HepG2 (cell line): ENCODE measurements around the gene OR2F2. TPM values are rescaled to one million over a fixed set of nuclear protein-coding genes. Genes with fewer than 3 reads are reported as not detected.

Experiments
- AHR ChIP-seq: IDR thresholded peaks from 2 replicates; pipeline ENCODE4 v1.6.1; 2018; ENCODE audit warnings: missing genetic modification reagents, missing compliant biosample characterization
- ATM ChIP-seq: fragments of 450-650 bp; IDR thresholded peaks from 2 replicates; pipeline ENCODE4 v1.7.1; 2017; ENCODE audit warnings: mild to moderate bottlenecking, borderline replicate concordance
- EEA1 ChIP-seq: sonication (generic); formaldehyde crosslinking; IDR thresholded peaks from 2 replicates; pipeline ENCODE4 v1.5.1; 2020; ENCODE audit warnings: mild to moderate bottlenecking, missing genetic modification reagents, borderline replicate concordance
- HNRNPL ChIP-seq: fragments of 200-400 bp; formaldehyde crosslinking; IDR thresholded peaks from 2 replicates; pipeline ENCODE4 v1.6.1; 2017; ENCODE audit warnings: mild to moderate bottlenecking, low read depth, low read length
- KLF6 ChIP-seq: IDR thresholded peaks from 2 replicates; pipeline ENCODE4 v1.8.0; 2016; ENCODE audit warnings: missing biosample characterization, missing genetic modification reagents
- MYNN ChIP-seq: sonication (generic); formaldehyde crosslinking; IDR thresholded peaks from 2 replicates; pipeline ENCODE4 v1.4.0; 2020; ENCODE audit warnings: mild to moderate bottlenecking, low read depth, missing genetic modification reagents
- NFE2L1 ChIP-seq: sonication (generic); formaldehyde crosslinking; IDR thresholded peaks from 2 replicates; pipeline ENCODE4 v1.4.0; 2020; ENCODE audit warnings: missing genetic modification reagents, mild to moderate bottlenecking, borderline replicate concordance
- NKX3-1 ChIP-seq: sonication (generic); formaldehyde crosslinking; IDR thresholded peaks from 2 replicates; pipeline ENCODE4 v1.5.0; 2020; ENCODE audit warnings: missing genetic modification reagents
- NR2F2 ChIP-seq: IDR thresholded peaks from 2 replicates; pipeline ENCODE4 v1.6.1; 2012; ENCODE audit warnings: low read depth, inconsistent platforms, borderline replicate concordance
- POLR2G ChIP-seq: fragments of 200-400 bp; formaldehyde crosslinking; IDR thresholded peaks from 2 replicates; pipeline ENCODE4 v1.6.1; 2018; ENCODE audit warnings: mild to moderate bottlenecking, low read depth, low read length, moderate library complexity
- PTBP1 ChIP-seq: fragments of 200-400 bp; formaldehyde crosslinking; IDR thresholded peaks from 2 replicates; pipeline ENCODE4 v1.6.1; 2018; ENCODE audit warnings: low read length, low read depth; ENCODE audit not compliant: poor library complexity, severe bottlenecking
- REL ChIP-seq: sonication (generic); formaldehyde crosslinking; conservative IDR thresholded peaks from 2 replicates; pipeline ENCODE4 v1.8.0; 2022; ENCODE audit warnings: mild to moderate bottlenecking, missing genetic modification reagents, moderate library complexity
- RFX3 ChIP-seq: IDR thresholded peaks from 2 replicates; pipeline ENCODE4 v1.6.1; 2016; ENCODE audit warnings: missing biosample characterization, missing genetic modification reagents
- SYNCRIP ChIP-seq: fragments of 200-400 bp; formaldehyde crosslinking; IDR thresholded peaks from 2 replicates; pipeline ENCODE4 v1.6.1; 2018; ENCODE audit warnings: mild to moderate bottlenecking, low read depth, low read length; ENCODE audit not compliant: insufficient read depth
- TCF7 ChIP-seq: sonication (generic); IDR thresholded peaks from 2 replicates; pipeline ENCODE4 v1.6.1; 2016; ENCODE audit warnings: antibody characterized with exemption, low read depth
- ZBTB7B ChIP-seq: sonication (generic); formaldehyde crosslinking; IDR thresholded peaks from 2 replicates; pipeline ENCODE4 v1.4.0; 2020; ENCODE audit warnings: missing genetic modification reagents
- ZFP90 ChIP-seq: sonication (generic); formaldehyde crosslinking; IDR thresholded peaks from 2 replicates; pipeline ENCODE4 v1.8.0; 2022; ENCODE audit warnings: missing genetic modification reagents, mild to moderate bottlenecking, inconsistent platforms, borderline replicate concordance
- ZNF281 ChIP-seq: sonication (generic); formaldehyde crosslinking; IDR thresholded peaks from 2 replicates; pipeline ENCODE4 v1.4.0; 2020; ENCODE audit warnings: missing genetic modification reagents, borderline replicate concordance
- ZNF562 ChIP-seq: sonication (generic); formaldehyde crosslinking; IDR thresholded peaks from 2 replicates; pipeline ENCODE4 v1.8.0; 2022; ENCODE audit warnings: missing genetic modification reagents, borderline replicate concordance
- ZNF563 ChIP-seq: sonication (generic); formaldehyde crosslinking; IDR thresholded peaks from 2 replicates; pipeline ENCODE4 v1.8.0; 2022; ENCODE audit warnings: mild to moderate bottlenecking, moderate library complexity, missing genetic modification reagents
- ZNF616 ChIP-seq: sonication (generic); formaldehyde crosslinking; IDR thresholded peaks from 2 replicates; pipeline ENCODE4 v1.5.0; 2020; ENCODE audit warnings: low read depth, mild to moderate bottlenecking, missing genetic modification reagents
- ZNF724P ChIP-seq: sonication (generic); formaldehyde crosslinking; IDR thresholded peaks from 2 replicates; pipeline ENCODE4 v1.8.0; 2022; ENCODE audit warnings: missing genetic modification reagents, borderline replicate concordance
- ZNF740 ChIP-seq: sonication (generic); formaldehyde crosslinking; IDR thresholded peaks from 2 replicates; pipeline ENCODE4 v1.4.0; 2020; ENCODE audit warnings: missing genetic modification reagents
- polyA plus RNA-seq, 8 experiments: library from polyadenylated mRNA; depleted of rRNA in 3 of 8; stranded (reverse) in 7 of 8; unstranded in 1 of 8; fragments of >200 nt; fragmentation: Illumina TruSeq in 4 of 8; extraction: Trizol in 4 of 8; gene quantifications; 2 replicates each; pipeline versions ENCODE4 v1.2.1 to v1.2.3, GENCODE V29; 2011 to 2016; ENCODE audit warnings: low read depth in 4 of 8, missing spikeins in 1 of 8, mixed read lengths in 1 of 8; ENCODE audit not compliant: insufficient read depth in 1 of 8
- total RNA-seq, 5 experiments: library from RNA; depleted of rRNA; stranded (reverse); fragments of >200 nt; fragmentation: Illumina TruSeq; extraction: Trizol; gene quantifications; 2 replicates each; pipeline ENCODE4 v1.2.3, GENCODE V29; 2016; ENCODE audit warnings: low read depth in 1 of 5
- TF ChIP-seq, protein P1 (sequence below): sonication (generic); IDR thresholded peaks from 2 replicates; pipeline ENCODE4 v1.6.1; 2016; ENCODE audit warnings: low read depth, borderline replicate concordance
- TF ChIP-seq, protein P2 (sequence below): sonication (generic); formaldehyde crosslinking; IDR thresholded peaks from 2 replicates; pipeline ENCODE4 v1.8.0; 2022; ENCODE audit warnings: missing genetic modification reagents, mild to moderate bottlenecking, moderate library complexity, borderline replicate concordance

The OR2F2 gene
- total and polyA plus RNA-seq, 2 of the 13 experiments (the other 11 are each of a cell fraction or from before 2014, with no cell fraction given), result 0.13 TPM; not detected in 1

GRCh38 chr7:143906895-143907294 lies 28.1 kb upstream of the OR2F2 start (continued):
- TF ChIP-seq NKX3-1 (CRISPR knock-in tag) (no peak), AHR (no peak), ZFP90 (CRISPR knock-in tag) (no peak), POLR2G (no peak), PTBP1 (no peak), ZNF740 (CRISPR knock-in tag) (no peak), ZNF616 (CRISPR knock-in tag) (no peak), ZNF562 (CRISPR knock-in tag) (no peak), HNRNPL (no peak), EEA1 (CRISPR knock-in tag) (no peak), NR2F2 (peak; percentile 92), ZNF724P (CRISPR knock-in tag) (no peak), RFX3 (CRISPR knock-in tag) (no peak), ZNF563 (no peak), KLF6 (no peak), SYNCRIP (no peak), ATM (no peak), ZBTB7B (CRISPR knock-in tag) (peak; percentile 95), REL (no peak), TCF7 (peak; percentile 97), ZNF281 (CRISPR knock-in tag) (peak; percentile 80), NFE2L1 (CRISPR knock-in tag) (no peak), MYNN (CRISPR knock-in tag) (no peak)
- TF ChIP-seq, protein P1, sequence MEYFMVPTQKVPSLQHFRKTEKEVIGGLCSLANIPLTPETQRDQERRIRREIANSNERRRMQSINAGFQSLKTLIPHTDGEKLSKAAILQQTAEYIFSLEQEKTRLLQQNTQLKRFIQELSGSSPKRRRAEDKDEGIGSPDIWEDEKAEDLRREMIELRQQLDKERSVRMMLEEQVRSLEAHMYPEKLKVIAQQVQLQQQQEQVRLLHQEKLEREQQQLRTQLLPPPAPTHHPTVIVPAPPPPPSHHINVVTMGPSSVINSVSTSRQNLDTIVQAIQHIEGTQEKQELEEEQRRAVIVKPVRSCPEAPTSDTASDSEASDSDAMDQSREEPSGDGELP, result no peak
- TF ChIP-seq, protein P2, sequence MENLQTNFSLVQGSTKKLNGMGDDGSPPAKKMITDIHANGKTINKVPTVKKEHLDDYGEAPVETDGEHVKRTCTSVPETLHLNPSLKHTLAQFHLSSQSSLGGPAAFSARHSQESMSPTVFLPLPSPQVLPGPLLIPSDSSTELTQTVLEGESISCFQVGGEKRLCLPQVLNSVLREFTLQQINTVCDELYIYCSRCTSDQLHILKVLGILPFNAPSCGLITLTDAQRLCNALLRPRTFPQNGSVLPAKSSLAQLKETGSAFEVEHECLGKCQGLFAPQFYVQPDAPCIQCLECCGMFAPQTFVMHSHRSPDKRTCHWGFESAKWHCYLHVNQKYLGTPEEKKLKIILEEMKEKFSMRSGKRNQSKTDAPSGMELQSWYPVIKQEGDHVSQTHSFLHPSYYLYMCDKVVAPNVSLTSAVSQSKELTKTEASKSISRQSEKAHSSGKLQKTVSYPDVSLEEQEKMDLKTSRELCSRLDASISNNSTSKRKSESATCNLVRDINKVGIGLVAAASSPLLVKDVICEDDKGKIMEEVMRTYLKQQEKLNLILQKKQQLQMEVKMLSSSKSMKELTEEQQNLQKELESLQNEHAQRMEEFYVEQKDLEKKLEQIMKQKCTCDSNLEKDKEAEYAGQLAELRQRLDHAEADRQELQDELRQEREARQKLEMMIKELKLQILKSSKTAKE (CRISPR knock-in tag), result peak; percentile 68
